GM19372 (cell line): ENCODE measurements around the gene TMSB15B.
"Not testable (repeated sequence)": the region's sequence is repeated elsewhere in the genome, so short reads cannot be mapped to it uniquely, and the experiment has no call there.

Source experiments
- ATAC-seq: cut with Tn5 transposase; IDR thresholded peaks from one replicate; pipeline ENCODE4 v1.9.1; 2021; ENCODE audit warnings: mild to moderate bottlenecking, low read depth, moderate library complexity; ENCODE audit not compliant: unreplicated experiment

Gene TMSB15B

GRCh38 chrX:104015576-104015975, 53.1 kb downstream of the TMSB15B start:
- not testable (repeated sequence) for ATAC-seq
